Lower leg skin (tissue), 4 donors: ENCODE results near the gene CEP112. TPM values are rescaled to one million over a fixed set of nuclear protein-coding genes. Genes with fewer than 3 reads are reported as not detected.

ENCODE experiments used
- DNase-seq, 2 donors: peaks; one replicate each; pipeline ENCODE4 v3.0.0-alpha.2; 2019; ENCODE audit warnings: low spot score in 2 of 2
- H3K4me3 ChIP-seq: fragments of 200-600 bp; sonication (generic); 2 replicates; pipeline ENCODE4 v1.5.1; 2017; ENCODE audit warnings: mild to moderate bottlenecking, low read depth; ENCODE audit not compliant: poor library complexity, severe bottlenecking
- POLR2A ChIP-seq, 2 donors: fragments of 450-650 bp; IDR thresholded peaks; one replicate each; pipeline ENCODE4 v1.6.1; 2016 to 2017; ENCODE audit warnings: antibody characterized with exemption in 2 of 2, mild to moderate bottlenecking in 1 of 2, moderate library complexity in 1 of 2
- WGBS, 2 donors: methylation state at CpG; one replicate each; pipeline ENCODE4 v1.1.5; 2018; 5-methylcytosine and 5-hydroxymethylcytosine counted together
- intact Hi-C: fragments of 100-400 bp; cut with DNase I; formaldehyde crosslinking; loops from one replicate; pipeline ENCODE4 v1.15.0; 2023; ENCODE audit warnings: low total_unique reads
- total RNA-seq, 4 donors: library from RNA; depleted of rRNA; stranded (reverse); fragments of >200 nt; gene quantifications; one replicate each; pipeline ENCODE4 v1.1.0, GENCODE V29; 2016
- TF ChIP-seq, protein P1 (sequence below), 3 donors: fragments of 450-650 bp; IDR thresholded peaks; one replicate each; pipeline ENCODE4 v1.5.1; 2016; ENCODE audit warnings: antibody characterized with exemption in 3 of 3, mild to moderate bottlenecking in 3 of 3, moderate library complexity in 2 of 3

CEP112 gene
- total RNA-seq, 4 donors from 2014 or later = 1.6 to 7.6 (median 3.6) TPM

DNA sequence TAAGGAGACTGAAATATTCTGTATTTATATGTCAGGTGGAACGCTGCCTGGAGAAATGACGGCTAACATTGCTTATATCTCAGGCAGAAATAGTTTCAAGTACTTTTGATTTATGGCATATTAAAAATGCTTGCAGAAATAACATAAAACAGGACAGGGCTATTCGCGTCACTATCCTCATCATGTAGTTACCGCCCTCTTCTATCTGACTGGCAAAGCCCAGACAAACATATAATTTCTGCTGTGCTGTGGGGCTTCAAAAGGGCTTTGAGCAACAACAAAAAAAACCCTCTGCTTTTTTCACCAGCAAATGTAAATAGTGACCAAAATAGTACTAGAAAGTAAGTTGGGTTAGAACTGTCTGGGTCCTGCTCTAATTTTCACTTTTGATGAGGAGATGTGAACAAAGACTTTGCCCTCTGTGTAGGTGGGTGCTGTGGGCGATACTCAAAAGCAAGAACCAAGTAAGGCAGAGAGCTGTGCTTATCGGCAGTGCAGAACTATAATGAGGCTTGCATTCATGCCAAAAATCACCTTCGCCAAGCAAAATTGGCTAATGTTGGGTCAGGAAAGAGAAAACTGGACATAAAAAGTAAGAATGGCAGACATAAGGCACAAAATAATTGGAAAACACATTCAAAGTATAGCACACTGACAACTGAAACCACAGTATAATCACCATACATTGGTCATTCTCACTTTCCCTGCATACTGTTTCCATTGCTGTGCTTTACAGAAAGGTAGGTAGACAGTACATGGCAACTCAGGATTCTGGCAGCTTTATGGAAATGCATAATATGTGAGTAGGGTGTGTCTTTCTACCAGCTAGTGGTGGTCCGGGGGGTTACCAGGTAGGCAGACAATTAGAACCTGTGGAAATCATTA, 479.3 kb downstream of the CEP112 start:
- intact Hi-C loops = no loop called here
- DNase-seq = no peak
- TF ChIP-seq POLR2A (IDR thresholded peaks at IDR 0.05) = no peak
- TF ChIP-seq, protein P1, sequence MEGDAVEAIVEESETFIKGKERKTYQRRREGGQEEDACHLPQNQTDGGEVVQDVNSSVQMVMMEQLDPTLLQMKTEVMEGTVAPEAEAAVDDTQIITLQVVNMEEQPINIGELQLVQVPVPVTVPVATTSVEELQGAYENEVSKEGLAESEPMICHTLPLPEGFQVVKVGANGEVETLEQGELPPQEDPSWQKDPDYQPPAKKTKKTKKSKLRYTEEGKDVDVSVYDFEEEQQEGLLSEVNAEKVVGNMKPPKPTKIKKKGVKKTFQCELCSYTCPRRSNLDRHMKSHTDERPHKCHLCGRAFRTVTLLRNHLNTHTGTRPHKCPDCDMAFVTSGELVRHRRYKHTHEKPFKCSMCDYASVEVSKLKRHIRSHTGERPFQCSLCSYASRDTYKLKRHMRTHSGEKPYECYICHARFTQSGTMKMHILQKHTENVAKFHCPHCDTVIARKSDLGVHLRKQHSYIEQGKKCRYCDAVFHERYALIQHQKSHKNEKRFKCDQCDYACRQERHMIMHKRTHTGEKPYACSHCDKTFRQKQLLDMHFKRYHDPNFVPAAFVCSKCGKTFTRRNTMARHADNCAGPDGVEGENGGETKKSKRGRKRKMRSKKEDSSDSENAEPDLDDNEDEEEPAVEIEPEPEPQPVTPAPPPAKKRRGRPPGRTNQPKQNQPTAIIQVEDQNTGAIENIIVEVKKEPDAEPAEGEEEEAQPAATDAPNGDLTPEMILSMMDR (IDR thresholded peaks at IDR 0.05) = no peak
- H3K4me3 ChIP-seq = no peak overlapping the region
- WGBS, 2 donors = 69 to 70% methylated on average over 9 of the region's 9 CpGs

DNA sequence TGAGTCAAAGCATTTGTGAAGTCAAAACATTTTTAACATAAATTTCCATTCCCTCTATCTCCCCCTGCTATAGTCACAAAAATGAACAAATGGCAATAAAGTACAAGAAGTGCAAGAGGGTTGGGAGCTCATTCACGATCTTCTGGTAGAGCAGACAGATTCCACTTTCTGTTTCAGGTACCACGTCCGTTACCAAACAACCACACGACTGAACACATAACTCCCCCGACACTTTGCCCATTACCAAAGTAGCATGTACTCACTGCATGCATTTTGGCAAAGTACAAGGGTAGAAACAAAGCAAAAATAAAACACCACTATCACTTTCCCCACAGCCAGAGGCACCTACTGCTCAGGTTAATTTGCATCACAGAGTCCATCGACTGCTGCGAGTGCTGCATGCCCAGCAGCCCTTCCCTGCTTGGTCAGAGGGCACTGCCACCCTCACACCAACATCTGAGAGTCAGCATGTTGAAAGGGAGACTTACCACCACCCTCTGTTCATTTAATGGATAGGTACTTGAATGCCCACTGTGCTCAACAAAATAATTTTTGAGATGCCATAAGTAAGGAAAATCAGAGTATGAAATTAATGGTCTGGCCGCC, 480.2 kb downstream of the CEP112 start:
- intact Hi-C loops = no loop called here
- H3K4me3 ChIP-seq = no peak overlapping the region
- 85 to 87% methylated on average over 8 of the region's 8 CpGs for WGBS, 2 donors
- no peak for DNase-seq
- TF ChIP-seq, protein P1 (IDR thresholded peaks at IDR 0.05) = no peak
- TF ChIP-seq POLR2A (IDR thresholded peaks at IDR 0.05) = no peak

DNA sequence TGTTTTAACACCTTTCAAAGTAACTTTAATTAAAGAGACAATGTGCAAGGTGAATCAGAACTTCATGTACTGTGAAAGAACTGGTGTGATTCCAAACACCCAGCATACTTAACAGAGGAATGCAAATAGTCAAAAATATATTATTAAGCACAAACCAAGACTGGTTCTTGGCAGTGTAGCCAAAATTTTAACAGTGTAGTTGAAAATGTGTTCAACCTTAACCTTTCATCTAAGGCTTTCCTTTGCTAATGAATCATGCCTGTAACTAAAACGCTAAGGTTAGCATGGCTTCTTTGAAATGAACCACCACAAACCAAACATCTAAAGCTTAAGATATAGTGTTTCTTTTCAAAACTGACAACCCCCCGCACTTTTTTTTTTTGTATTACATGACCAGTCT, 484.2 kb downstream of the CEP112 start:
- intact Hi-C loops = no loop called here
- no peak overlapping the region for H3K4me3 ChIP-seq
- TF ChIP-seq POLR2A (IDR thresholded peaks at IDR 0.05) = no peak
- TF ChIP-seq, protein P1 (IDR thresholded peaks at IDR 0.05) = no peak
- 38 to 77% methylated on average over 2 of the region's 2 CpGs for WGBS, 2 donors
- no peak for DNase-seq

DNA sequence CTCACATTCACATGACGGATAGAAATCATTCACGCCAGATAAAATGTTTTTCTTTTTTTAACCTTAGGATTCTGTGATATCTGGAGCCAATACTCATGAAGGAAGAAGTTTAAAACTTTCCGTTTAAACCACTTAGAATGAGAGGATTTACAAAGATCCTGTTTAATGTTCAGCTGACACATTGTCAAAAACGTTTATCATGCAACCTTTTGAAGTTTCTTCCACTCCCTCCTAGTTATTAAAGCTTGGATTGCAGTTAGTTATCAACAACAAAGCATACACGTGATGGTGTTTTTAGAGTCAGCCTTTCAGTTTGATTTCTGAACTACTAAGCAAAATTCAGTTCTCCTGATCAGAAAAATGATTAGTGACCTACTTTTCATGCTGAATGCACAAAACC, 487.2 kb downstream of the CEP112 start:
- no peak for DNase-seq
- no peak overlapping the region for H3K4me3 ChIP-seq
- intact Hi-C loops = no loop called here
- TF ChIP-seq POLR2A (IDR thresholded peaks at IDR 0.05) = no peak
- TF ChIP-seq, protein P1 (IDR thresholded peaks at IDR 0.05) = no peak
- WGBS, 2 donors = 62 to 66% methylated on average over 5 of the region's 5 CpGs

DNA sequence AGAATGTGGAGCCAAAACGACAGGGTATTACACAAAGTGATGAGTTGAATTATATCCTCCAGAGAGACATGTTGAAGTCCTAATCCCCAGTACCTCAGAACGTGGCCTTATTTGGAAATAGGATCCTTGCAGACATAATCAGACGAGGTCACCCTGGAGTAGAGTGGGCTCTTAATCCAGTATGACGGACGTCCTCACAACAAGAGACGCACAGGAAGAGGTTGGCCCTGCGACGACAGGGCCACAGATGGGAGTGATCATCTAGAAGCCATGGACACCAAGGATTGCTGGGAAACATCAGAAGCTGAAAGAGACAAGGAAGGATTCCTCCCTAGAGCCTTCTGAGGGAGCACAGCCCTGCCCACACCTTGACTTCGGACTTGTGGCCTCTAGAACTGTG, 488.0 kb downstream of the CEP112 start:
- H3K4me3 ChIP-seq = no peak overlapping the region
- no peak for DNase-seq
- WGBS, 2 donors = 81 to 82% methylated on average over 9 of the region's 9 CpGs
- TF ChIP-seq, protein P1 (IDR thresholded peaks at IDR 0.05) = no peak
- no peak for TF ChIP-seq POLR2A (IDR thresholded peaks at IDR 0.05)
- intact Hi-C loops = no loop called here
